ENCODE data around the gene ANKRD1.
"Not testable (repeated sequence)": the region's sequence is repeated elsewhere in the genome, so short reads cannot be mapped to it uniquely, and the experiment has no call there.

Gene ANKRD1

DNA sequence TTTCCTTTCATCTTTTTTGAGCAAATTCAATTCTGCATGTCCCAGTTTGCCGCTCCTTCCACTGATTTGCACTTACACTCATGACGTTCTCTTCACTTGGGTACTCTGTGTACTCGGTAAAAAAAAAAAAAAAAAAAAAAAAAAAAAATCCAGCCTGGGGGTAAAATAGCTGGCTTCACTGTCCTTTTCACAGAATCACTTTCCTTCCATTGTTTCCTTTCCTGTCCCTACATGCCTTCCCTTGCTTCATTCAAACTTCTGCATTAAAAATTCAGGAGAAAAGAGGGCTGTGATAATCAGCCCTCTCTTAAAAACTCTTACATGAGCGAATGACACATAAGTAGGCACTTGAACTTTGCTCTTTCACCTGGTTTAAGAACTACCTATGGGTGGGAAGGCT lies 8.7 kb downstream of the ANKRD1 start:
- no peak for DNase-seq

DNA sequence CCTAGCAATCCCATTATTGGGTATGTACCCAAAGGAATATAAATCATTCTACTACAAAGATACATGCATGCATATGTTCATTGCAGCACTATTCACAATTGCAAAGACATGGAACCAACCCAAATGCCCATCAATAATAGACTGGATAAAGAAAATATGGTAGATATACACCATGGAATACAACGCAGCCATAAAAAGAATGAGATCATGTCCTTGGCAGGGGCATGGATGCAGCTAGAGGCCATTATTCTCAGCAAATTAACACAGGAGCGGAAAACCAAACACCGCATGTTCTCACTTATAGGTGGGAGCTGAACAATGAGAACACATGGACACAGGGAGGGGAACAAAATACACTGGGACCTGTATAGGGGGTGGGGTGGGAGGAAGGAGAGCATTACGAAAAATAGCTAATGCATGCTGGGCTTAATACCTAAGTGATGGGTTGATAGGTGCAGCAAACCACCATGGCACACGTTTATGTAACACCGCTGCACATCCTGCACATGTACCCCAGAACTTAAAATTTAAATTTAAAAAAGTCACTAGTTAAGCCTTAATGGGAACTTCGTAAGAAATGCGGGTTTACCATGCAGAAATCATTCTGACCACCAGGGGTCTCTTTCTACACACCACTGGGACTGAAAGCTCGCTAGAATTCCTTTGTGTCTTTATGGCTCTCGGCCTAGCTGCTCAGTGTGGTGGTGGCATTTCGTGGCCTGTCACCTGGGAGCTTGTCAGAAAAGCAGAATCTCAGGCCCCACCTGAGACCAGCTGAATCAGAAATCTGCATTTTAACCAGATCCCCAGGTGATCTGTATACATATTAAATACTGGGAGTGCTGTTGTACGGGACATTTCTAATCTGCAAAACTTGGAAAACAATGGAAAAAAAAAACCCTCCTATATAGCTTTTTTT lies 9.5 kb downstream of the ANKRD1 start:
- DNase-seq, result peak; percentile 71

DNA sequence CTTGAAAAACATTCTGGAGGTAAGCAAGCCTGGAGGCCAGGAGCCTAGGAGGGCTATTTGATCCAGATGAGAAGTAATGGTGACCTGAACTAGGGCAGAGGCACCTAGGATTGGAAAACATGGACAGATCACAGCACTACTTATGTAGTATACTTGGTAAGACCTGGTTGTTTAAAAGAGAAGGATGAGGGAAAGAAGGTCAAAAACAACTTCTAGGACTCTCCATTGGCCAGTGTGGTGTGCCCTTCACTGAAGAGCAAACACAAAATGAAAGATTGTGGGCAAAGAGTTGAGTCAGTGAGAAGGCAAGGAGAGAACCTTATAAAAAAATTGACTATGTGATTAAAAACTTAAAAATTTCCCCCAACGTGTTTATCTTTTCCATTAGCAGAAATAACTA lies 14.3 kb downstream of the ANKRD1 start:
- DNase-seq, result no peak

DNA sequence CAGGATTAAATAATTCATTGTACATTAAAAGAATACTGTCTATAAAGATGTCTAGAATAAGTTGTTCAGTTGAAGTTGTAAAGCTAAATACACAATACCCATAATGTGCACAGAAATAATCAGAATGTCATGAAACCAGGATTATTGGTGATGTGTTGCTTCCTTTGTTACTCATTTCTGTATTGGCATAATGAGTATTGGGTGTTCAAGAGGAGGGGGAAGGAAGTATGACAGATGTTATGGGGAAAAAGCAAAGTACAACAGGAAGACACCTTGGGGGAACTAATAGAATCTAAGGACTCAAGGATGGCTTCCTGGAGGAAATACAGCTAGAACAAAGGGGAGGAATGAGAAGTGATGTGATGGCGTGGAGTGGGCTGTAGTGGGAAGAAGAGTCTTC lies 15.0 kb downstream of the ANKRD1 start:
- DNase-seq, result no peak

DNA sequence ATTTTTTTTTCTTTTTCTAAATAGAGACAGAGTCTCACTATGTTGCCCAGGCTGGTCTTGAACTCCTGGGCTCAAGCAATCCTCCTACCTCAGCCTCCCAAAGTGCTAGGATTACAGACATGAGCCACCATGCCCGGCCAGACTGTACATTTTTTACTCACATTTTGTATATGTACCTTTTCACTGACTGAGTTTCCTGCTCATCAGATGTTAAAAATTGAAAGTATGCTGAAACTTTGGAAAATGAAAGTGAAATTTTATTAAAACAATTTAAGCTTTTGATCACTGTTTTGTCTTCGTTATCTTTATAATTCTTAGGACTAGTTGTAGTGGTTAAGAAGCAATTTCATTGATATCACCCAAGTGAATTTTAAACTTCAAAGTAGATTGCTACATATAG lies 24.0 kb downstream of the ANKRD1 start:
- DNase-seq, result not testable (repeated sequence)

DNA sequence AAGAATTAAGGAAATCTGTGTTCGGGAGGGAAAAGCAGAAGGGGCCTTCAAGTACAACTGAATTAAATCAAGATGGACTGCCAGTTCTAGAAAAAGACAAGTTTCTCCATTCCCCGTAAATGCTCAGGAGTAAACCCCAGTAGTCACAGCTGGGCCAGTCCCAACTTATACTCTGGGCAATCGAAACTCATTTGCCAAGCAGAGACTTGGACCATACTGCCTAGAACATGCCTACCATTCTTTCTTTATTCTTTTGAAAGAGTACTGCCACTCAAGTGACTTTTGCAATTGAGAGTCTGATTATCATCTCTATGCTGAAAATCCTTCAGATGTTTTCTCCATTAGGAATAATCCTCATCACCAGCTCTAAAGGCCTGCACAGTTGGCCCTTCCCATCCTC lies 27.7 kb downstream of the ANKRD1 start:
- DNase-seq, result no peak

DNA sequence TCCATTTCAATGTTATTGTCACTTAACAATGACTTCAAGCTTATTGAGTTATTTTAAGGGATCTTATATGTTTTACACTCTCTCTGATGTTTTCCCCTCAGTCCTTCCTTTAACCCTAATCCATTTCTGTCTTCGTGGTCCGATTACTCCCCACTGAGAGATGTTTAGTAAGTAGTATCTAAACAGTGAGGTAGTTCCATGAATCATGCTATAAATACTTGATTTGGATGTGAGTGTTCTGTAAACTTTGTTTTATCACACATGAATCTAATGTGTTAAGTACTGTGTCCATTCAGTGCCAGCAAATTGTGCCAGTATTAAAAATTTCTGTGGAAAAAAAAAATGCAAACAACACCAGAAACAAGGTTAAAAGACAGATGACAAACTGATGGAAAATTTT lies 30.5 kb downstream of the ANKRD1 start:
- no peak for DNase-seq

DNA sequence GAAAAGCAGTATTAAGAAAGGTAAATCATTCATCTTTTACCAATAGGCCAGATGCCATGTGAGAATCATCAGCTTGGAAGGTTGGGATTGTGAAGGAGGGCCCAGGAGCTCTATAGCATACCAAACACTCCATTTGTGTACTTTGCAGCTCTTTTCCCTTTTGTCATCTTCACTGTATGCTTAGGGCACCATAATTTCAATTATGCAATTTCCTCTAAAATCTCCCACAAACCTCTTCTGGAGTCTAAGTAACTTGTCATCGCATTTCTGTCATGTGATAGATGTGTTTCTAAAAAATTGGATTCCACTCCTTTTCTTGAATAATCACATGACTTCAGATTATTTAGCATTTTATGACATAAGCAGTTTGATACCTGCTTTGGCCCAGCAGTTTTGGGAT lies 31.3 kb downstream of the ANKRD1 start:
- DNase-seq, result peak; percentile 23

DNA sequence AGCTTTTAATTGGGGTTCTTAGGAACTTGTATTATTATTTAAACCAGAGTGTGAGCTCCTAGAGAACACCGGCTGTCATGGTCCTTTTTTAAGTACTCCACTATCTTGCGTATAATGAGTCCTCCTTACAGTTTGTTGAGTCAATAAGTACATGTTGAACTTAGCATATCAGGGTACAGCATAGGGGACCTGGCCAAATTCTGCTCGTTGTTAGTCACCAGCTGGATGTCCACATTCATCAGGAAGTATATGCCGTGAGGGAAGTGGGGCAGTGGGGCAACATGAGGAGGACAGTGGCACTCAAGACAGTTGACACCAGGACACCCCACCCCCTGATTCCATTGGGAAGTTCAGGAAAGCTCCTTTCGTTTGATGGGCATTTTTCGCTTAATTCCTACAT lies 32.5 kb downstream of the ANKRD1 start:
- DNase-seq, result no peak

DNA sequence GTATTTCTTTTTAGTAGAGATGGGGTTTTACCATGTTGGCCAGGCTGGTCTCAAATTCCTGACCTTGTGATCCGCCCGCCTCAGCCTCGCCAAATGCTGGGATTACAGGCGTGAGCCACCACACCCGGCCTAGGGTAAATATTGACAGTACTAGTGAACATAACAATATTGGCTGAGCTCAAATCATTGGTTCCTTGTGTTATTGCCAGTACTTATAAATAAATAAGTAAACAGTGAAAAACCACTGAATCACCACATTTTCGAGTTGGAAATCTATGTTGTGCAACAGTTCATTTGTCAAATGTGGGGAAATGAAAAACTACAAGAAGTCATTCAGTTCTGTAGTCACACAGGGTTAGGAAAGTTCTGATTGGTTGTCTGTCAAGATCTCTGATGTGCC lies 33.3 kb downstream of the ANKRD1 start:
- DNase-seq, result no peak

DNA sequence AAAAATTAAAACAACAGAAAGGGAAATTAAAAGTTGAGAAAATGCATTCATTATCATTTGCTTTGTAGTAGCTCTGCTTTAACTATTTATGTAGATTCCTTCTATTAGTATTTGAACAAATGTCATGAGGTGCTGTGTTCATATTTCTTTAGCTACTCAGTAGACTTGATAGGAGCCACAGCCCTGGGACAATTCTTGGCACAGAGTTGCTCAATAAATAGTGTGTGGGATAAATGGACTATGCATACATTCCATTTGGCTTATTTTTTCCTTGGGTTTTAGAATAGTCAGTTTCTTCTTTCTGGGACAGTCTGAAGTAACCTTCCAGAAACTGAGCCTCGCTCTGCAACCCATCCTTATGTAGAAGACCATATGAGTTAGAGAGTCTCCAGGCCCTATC lies 35.7 kb downstream of the ANKRD1 start:
- DNase-seq, result peak; percentile 70

DNA sequence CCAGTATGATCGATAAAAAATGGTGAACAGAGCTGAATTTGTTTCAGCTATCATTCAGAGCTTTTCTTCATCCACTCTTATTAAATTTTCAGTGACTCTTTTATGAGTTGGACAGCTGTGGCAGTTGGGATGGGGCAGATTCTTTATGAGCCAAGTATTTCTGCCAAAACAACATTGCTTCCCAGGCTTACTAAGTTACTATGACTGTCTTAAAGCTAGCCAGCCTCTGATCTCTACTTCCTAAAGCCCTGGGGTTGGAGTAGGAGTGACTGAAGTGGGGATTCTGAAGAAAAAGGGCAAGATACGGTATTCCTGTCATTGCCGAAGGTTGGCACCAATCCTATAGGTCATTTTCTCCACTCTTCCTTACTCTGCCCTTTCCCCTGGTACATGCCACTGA lies 36.5 kb downstream of the ANKRD1 start:
- no peak for DNase-seq

DNA sequence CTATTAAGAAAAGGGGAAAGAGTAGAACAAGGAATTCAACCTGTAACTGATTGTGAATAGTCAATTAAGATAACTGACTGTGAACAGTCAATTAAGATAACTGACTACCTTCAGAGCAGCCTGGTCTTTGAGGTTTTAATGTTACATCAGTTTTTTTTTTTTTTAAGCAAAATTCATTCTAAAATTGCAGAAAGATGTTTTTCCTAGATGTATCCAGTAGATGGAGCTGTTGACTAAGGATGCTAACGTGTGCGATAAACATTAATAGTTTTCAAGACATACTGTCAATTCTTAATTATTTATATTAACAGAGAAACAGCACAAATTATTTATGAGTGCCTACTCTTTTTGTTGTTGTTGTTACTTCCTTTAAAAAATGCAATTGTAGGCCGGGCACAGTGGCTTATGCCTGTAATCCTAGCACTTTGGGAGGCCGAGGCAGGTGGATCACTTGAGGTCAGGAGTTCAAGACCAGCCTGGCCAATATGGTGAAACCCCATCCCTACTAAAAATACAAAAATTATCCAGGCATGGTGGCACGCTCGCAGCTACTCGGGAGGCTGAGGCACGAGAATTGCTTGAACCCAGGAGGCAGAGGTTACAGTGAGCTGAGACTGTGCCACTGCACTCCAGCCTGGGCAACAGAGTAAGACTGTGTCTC lies 40.7 kb downstream of the ANKRD1 start:
- peak; percentile 34 for DNase-seq

DNA sequence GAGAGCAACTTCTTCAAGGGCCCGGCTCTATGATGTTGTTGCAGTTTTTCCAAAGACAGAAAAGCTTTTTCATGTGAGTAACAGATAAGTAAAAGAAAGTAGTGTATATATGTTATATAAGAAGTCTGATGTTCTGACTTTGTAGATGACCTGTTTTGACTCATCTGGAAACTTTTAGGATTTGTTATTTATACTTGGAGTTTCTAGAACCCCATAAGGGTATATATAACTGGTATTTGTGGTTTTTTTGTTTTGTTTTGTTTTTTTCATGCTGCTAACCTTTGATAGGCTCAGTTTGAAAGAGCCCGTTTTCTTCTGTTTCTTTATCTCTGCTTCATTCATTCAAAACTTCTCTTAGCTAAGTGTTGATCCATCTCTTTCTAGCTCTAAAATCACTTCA lies 41.8 kb downstream of the ANKRD1 start:
- DNase-seq, result no peak

DNA sequence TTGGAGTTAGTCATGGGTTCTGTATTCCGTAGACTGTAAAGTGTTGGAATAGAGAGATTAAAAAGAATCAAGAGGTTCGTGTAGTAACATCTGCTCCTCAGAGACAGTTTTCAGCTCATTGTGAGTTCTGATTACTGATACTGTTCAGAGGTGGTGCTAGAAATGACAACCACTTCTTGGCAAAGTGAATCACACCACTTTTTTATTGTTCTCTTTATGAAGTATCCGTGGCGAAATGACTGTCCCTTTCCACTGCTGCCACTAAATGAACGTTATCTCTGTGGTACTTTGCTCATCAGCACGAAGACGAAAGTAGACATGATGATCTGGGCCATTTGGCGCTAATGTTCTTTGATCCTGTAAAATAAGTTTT lies 48.3 kb downstream of the ANKRD1 start:
- no peak for DNase-seq

DNA sequence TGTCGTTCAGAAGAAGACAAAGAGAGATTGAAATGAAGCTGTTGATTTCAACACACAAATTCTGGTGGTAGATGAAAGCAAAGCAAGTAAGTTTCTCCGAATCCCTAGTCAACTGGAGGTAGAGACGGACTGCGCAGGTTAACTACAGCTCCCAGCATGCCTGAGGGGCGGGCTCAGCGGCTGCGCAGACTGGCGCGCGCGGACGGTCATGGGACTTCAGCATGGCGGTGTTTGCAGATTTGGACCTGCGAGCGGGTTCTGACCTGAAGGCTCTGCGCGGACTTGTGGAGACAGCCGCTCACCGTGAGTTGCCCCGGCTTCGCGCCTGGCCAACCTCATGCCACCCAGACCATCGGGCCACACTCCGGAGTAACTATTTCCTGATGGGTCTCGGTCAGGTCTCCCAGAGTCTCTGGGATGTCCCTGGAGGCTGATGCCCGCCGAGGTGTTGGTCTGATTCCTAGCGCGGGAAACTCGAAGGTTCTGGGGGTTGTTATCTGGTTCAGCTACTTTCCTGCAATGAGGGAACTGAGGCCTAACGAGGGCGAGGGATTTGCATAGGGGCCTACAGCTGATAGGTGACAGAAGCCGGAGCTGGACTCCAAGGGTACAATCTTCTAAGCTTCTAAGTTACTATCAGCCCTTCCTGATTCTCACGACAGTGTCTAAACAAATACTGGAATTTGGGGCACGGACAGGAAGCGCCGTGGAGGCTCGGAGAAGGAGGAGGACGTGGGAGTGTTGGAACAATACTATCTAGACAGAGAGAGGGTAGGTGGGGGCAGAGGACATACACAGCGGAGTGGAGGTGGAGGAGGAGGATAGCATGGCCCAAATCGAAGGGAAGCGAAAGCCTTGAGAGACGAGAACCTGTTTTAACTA lies 48.9 kb downstream of the ANKRD1 start, which contains the start of gene RPP30:
Gene RPP30 (plus strand): TSS at position 209 of the 882 bp plus-strand sequence. CDS start 13 bp downstream, at position 222.
- peak; percentile 75 for DNase-seq

DNA sequence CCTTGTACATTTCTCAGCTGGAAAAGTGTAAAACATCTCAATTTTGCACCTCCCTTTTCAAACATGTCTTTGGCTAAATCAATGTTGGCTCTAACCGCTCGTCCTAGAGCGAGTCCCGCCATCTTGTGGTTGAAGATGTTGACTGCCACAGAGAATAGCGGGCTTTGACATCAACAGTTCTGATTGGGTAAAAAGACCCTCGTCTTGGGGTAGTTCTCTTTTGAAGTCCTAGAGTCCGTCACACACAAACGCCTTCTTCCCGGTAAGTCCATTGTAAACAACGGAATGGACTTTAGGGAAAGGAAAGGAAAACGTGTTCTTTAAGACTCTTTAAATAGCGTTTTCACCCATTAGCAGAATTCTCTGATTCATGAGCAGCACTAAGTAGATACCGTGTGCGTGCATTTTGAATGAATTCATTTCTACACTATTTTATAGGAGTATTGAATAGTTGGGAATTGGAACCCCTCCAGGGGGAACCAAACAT lies 49.6 kb downstream of the ANKRD1 start:
- DNase-seq, result peak; percentile 82

DNA sequence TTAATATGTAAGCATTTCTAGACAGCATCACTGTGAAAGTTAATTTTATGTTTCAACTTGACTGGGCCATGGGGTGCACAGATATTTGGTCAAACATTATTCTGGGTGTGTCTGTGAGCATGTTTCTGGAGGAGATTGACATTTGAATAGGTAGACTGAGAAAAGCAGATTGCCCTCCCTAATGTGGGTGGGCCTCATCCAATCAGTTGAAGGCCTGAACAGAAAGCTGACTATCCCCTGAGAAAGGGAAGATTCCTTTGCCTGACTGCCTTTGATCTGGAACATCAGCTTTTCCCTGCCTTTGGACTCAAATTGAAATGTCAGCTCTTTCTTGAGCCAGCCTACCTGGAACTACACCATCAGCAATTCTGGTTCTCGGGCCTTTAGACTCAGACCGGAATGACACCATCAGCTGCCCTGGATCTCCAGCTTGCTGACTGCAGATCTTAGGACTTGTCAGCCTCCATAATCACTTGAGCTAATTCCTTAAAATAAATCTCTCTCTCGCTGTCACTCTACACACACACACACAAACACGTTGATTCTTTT lies 54.8 kb downstream of the ANKRD1 start:
- no peak for DNase-seq

DNA sequence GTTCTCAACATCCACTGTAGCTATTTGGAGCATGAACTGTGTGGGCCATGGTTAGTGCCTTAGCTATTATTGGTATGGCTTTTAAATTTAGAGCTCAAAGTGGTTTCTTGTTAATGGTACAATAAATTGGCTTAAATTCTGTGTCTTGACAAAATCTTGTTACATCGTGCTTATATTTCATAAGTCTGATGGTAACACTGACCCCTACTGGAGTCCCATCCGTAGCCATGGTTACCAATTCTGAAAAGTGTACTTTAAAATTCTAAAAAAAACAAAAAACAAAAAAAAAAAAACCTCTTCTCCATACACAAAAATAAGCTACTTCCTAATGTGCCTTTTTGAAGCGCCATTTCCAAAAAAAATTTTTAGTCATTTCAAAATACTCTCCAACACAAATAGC lies 55.5 kb downstream of the ANKRD1 start:
- peak; percentile 22 for DNase-seq

DNA sequence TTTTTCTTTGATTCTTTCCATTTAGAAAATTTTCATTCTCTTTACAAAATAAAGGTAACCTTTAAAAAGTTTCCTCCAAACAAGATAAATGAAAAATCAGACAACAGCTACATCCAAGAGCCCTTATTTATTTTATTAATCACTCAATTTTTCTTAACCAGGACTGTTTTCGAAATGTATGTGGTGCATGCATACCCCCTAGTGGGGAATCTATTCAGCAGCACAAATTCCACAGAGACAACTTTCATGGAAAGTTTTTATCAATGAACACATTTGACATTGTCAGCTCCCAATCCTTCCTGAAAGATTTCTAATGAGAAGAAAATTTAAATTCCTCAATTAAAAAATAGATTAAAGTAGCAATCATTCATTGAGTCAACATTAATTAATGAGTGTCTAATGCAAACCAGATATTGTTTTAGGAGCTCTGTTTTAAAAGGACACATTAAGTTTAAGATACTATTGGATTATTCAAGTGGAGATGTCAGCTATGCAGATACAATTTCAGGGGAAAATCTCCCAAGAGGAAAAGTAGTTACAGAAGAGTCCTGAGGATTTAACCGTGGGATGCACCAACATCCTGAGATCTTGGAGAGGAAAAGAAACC lies 57.9 kb downstream of the ANKRD1 start:
- peak; percentile 45 for DNase-seq
